HepG2 (cell line): Measurements from ENCODE around the gene NACAD. TPM values are rescaled to one million over a fixed set of nuclear protein-coding genes. Genes with fewer than 3 reads are reported as not detected.

Experiments used
- ATAC-seq: fragments of 200-7000 bp; cut with Tn5 transposase; 3 replicates; pipeline ENCODE4 v1.9.1; 2020; ENCODE audit warnings: mild to moderate bottlenecking, moderate library complexity
- BruUV-seq: library from RNA; stranded (reverse); fragments of 400-500 nt; replicated peaks from 2 replicates; lab custom pipeline; 2021; lab: Mats Ljungman, UMichigan
- CTCF ChIA-PET: fragments of 300-600 bp; formaldehyde crosslinking; extraction: SDS; loops from one replicate; lab custom pipeline; 2021; ENCODE audit warnings: low total read pairs, inconsistent platforms, low intra/inter-chr PET ratio; lab: Yijun Ruan, JAX
- POLR2A ChIA-PET: fragments of 350-600 bp; sonication (Branson Sonifier 250); formaldehyde crosslinking; loops from one replicate; lab custom pipeline; 2020; ENCODE audit warnings: antibody characterized with exemption, inconsistent platforms; lab: Yijun Ruan, JAX
- DNase-seq: peaks from one replicate; pipeline ENCODE4 v3.0.0-alpha.2; 2015; ENCODE audit warnings: low spot score
- FAIRE-seq: peaks from 3 replicates; lab custom pipeline; 2011; peaks lifted over from hg19 to GRCh38; lab: Jason Lieb, UNC
- H2AFZ ChIP-seq: one replicate; pipeline ENCODE4 v1.6.1; 2011; ENCODE audit warnings: low read length, inconsistent platforms
- H3K27ac ChIP-seq: fragments of 300-600 bp; 3 replicates; pipeline ENCODE4 v1.8.0; 2011; ENCODE audit warnings: mixed run types, mild to moderate bottlenecking, mixed read lengths, low read length, inconsistent platforms; ENCODE audit not compliant: insufficient read depth; ENCODE audit errors: extremely low read length
- H3K27me3 ChIP-seq, 2 experiments: fragments of 200-600 bp in 1 of 2; 2 replicates in 1 of 2; 3 replicates in 1 of 2; pipeline versions ENCODE4 v1.6.0 to v1.8.0; 2011; ENCODE audit warnings: low read length in 2 of 2, mild to moderate bottlenecking in 2 of 2, moderate library complexity in 2 of 2, inconsistent platforms in 1 of 2; ENCODE audit not compliant: insufficient read depth in 2 of 2, control insufficient read depth in 1 of 2
- H3K36me3 ChIP-seq, 2 experiments: fragments of 200-600 bp in 1 of 2; replicated peaks in 1 of 2; 2 replicates in 1 of 2; 3 replicates in 1 of 2; pipeline versions ENCODE4 v1.5.1 to v1.8.0; 2011; ENCODE audit warnings: low read length in 2 of 2, inconsistent platforms in 1 of 2; ENCODE audit not compliant: insufficient read depth in 2 of 2, control insufficient read depth in 1 of 2
- H3K4me1 ChIP-seq: 2 replicates; pipeline ENCODE4 v1.5.1; 2012; ENCODE audit warnings: low read length, inconsistent platforms; ENCODE audit not compliant: insufficient read depth
- H3K4me2 ChIP-seq: 2 replicates; pipeline ENCODE4 v1.6.0; 2011; ENCODE audit warnings: low read depth, low read length, inconsistent platforms
- H3K4me3 ChIP-seq, 3 experiments: fragments of 200-600 bp in 1 of 3; sonication (generic), shearing (Covaris generic) in 1 of 3; replicated peaks in 1 of 3; 2 replicates each; pipeline ENCODE4 v1.5.1; 2011 to 2016; ENCODE audit warnings: low read length in 3 of 3, inconsistent platforms in 2 of 3, low read depth in 2 of 3, mild to moderate bottlenecking in 2 of 3, control low read depth in 1 of 3, mixed read lengths in 1 of 3; ENCODE audit not compliant: insufficient read depth in 1 of 3
- H3K79me2 ChIP-seq: one replicate; pipeline ENCODE4 v1.6.1; 2011; ENCODE audit warnings: low read length, inconsistent platforms; ENCODE audit not compliant: insufficient read depth
- H3K9ac ChIP-seq: 2 replicates; pipeline ENCODE4 v1.6.0; 2011; ENCODE audit warnings: mild to moderate bottlenecking, low read depth, low read length, inconsistent platforms; ENCODE audit not compliant: insufficient read depth
- H3K9me3 ChIP-seq: 2 replicates; pipeline ENCODE4 v1.5.1; 2012; ENCODE audit warnings: mild to moderate bottlenecking, low read length
- H4K20me1 ChIP-seq: 2 replicates; pipeline ENCODE4 v1.6.0; 2011; ENCODE audit warnings: inconsistent platforms, mild to moderate bottlenecking, low read length, moderate library complexity; ENCODE audit not compliant: insufficient read depth
- FOXA3 ChIP-seq: IDR thresholded peaks from 2 replicates; pipeline ENCODE4 v1.6.1; 2016; ENCODE audit warnings: missing genetic modification reagents, missing compliant biosample characterization
- KAT8 ChIP-seq: IDR thresholded peaks from 2 replicates; pipeline ENCODE4 v1.6.1; 2016; ENCODE audit warnings: missing genetic modification reagents, missing compliant biosample characterization
- MAF1 ChIP-seq: sonication (generic); formaldehyde crosslinking; IDR thresholded peaks from 2 replicates; pipeline ENCODE4 v1.5.0; 2020; ENCODE audit warnings: missing genetic modification reagents, borderline replicate concordance
- MIER3 ChIP-seq: IDR thresholded peaks from 2 replicates; pipeline ENCODE4 v1.6.1; 2016; ENCODE audit warnings: missing compliant biosample characterization, borderline replicate concordance
- MTF2 ChIP-seq: sonication (generic); formaldehyde crosslinking; IDR thresholded peaks from 2 replicates; pipeline ENCODE4 v1.5.0; 2020; ENCODE audit warnings: missing genetic modification reagents, borderline replicate concordance
- NFIB ChIP-seq: sonication (generic); formaldehyde crosslinking; IDR thresholded peaks from 2 replicates; pipeline ENCODE4 v1.9.0; 2021; ENCODE audit warnings: missing genetic modification reagents, mild to moderate bottlenecking, borderline replicate concordance
- PITX1 ChIP-seq: sonication (generic); formaldehyde crosslinking; IDR thresholded peaks from 2 replicates; pipeline ENCODE4 v1.5.1; 2020; ENCODE audit warnings: mild to moderate bottlenecking, missing genetic modification reagents
- SAP130 ChIP-seq: IDR thresholded peaks from 2 replicates; pipeline ENCODE4 v1.6.1; 2016; ENCODE audit warnings: low read depth
- ZSCAN12 ChIP-seq: sonication (generic); formaldehyde crosslinking; IDR thresholded peaks from 2 replicates; pipeline ENCODE4 v1.9.0; 2021; ENCODE audit warnings: mild to moderate bottlenecking, missing genetic modification reagents
- WGBS: methylation state at CpG from one replicate; pipeline ENCODE4 v1.1.6; 2017; ENCODE audit warnings: low lambda C conversion rate; 5-methylcytosine and 5-hydroxymethylcytosine counted together
- in situ Hi-C: cut with HindIII; loops from 2 replicates; pipeline ENCODE4 v1.10.0; 2017; ENCODE audit warnings: low pct_unique_long_range_greater_than_20kb; ENCODE audit not compliant: extremely low pct_ligation_motif_present
- intact Hi-C: fragments of 100-400 bp; cut with micrococcal nuclease; formaldehyde crosslinking; loops from one replicate; pipeline ENCODE4 v1.10.0; 2022; ENCODE audit not compliant: unreplicated experiment
- polyA plus RNA-seq, 8 experiments: library from polyadenylated mRNA; depleted of rRNA in 3 of 8; stranded (reverse) in 7 of 8; unstranded in 1 of 8; fragments of >200 nt; fragmentation: Illumina TruSeq in 4 of 8; extraction: Trizol in 4 of 8; gene quantifications; 2 replicates each; pipeline versions ENCODE4 v1.2.1 to v1.2.3, GENCODE V29; 2011 to 2016; ENCODE audit warnings: low read depth in 4 of 8, missing spikeins in 1 of 8, mixed read lengths in 1 of 8; ENCODE audit not compliant: insufficient read depth in 1 of 8
- total RNA-seq, 5 experiments: library from RNA; depleted of rRNA; stranded (reverse); fragments of >200 nt; fragmentation: Illumina TruSeq; extraction: Trizol; gene quantifications; 2 replicates each; pipeline ENCODE4 v1.2.3, GENCODE V29; 2016; ENCODE audit warnings: low read depth in 1 of 5
- TF ChIP-seq, protein P1 (sequence below): sonication (generic); formaldehyde crosslinking; conservative IDR thresholded peaks from 2 replicates; pipeline ENCODE4 v1.8.1; 2023; ENCODE audit warnings: missing genetic modification reagents
- TF ChIP-seq, protein P2 (sequence below): sonication (generic); formaldehyde crosslinking; IDR thresholded peaks from 2 replicates; pipeline ENCODE4 v1.4.0; 2020; ENCODE audit warnings: missing genetic modification reagents
- TF ChIP-seq, protein P3 (sequence below): sonication (generic); formaldehyde crosslinking; IDR thresholded peaks from 2 replicates; pipeline ENCODE4 v1.4.0; 2020; ENCODE audit warnings: mild to moderate bottlenecking, low read depth, missing genetic modification reagents
- TF ChIP-seq, protein P4 (sequence below): sonication (generic); formaldehyde crosslinking; IDR thresholded peaks from 2 replicates; pipeline ENCODE4 v1.5.0; 2020; ENCODE audit warnings: mild to moderate bottlenecking, missing genetic modification reagents

Gene NACAD
- total and polyA plus RNA-seq, 2 of the 13 experiments (the other 11 are each of a cell fraction or from before 2014, with no cell fraction given), result 0.04 TPM; not detected in 1

DNA sequence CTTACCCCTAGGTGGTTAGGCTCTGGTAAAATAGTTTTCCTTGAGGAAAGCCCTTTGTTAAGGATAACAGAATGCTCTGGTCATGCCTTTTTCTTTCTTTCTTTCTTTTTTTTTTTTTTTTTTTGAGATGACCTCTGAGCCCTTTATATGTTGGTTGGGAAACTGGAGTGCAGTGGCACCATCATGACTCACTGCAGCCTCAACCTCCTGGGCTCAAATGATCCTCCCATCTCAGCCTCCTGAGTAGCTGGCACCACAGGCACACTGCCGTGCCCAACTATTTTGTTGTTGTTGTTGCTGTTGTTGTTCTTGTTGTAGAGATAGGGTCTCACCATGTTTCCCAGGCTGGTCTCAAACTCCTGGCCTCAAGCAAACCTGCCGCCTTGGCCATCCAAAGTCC lies 27.4 kb downstream of the NACAD start:
- ATAC-seq (no peak), FAIRE-seq (no peak)
- 96% methylated on average over 2 of the region's 2 CpGs for WGBS

DNA sequence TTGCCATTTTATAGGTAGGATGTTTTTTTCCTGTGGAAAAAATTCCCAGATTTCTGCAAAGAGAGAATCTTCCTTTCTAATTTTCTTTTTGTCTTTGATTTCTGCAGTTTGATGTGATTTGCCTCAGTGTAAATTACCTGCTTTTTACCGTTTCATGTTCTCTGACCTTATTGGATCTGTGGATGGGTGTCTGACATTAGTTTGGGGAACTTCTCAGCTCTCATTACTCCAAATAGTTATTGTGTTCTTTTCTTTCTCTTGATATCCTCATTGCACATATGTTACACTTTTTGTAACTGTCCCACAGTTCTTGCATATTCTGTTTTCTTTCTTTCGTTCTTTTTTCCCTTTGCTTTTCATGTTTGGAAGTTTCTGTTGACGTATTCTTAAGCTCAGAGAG lies 28.5 kb downstream of the NACAD start:
- Histone ChIP-seq H2AFZ (no peak overlapping the region), H3K36me3 (peaks cover 0 to 14% of the 10 kb centered on the region in 2 experiments; a peak in 3 of 5 replicates), H3K9me3 (no peaks in the 10 kb centered on the region), H4K20me1 (no peaks in the 10 kb centered on the region), H3K79me2 (no peaks in the 10 kb centered on the region), H3K4me1 (no peaks in the 10 kb centered on the region), H3K9ac (no peak overlapping the region), H3K4me2 (no peak overlapping the region), H3K27ac (no peak overlapping the region), H3K4me3 (no peak overlapping the region), H3K27me3 (no peaks in the 10 kb centered on the region)
- DNase-seq (no peak), FAIRE-seq (no peak), ATAC-seq (no peak)
- no TSS peak for BruUV-seq
- ChIA-PET CTCF (no interaction called here), POLR2A (no interaction called here)
- 94% methylated on average over 3 of the region's 3 CpGs for WGBS
- in situ Hi-C loops, result no loop called here
- intact Hi-C loops, result no loop called here
- TF ChIP-seq FOXA3 (CRISPR knock-in tag) (no peak), KAT8 (CRISPR knock-in tag) (no peak), ZSCAN12 (CRISPR knock-in tag) (no peak), MTF2 (CRISPR knock-in tag) (no peak), NFIB (CRISPR knock-in tag) (no peak), SAP130 (CRISPR knock-in tag) (no peak)
- TF ChIP-seq, protein P1, sequence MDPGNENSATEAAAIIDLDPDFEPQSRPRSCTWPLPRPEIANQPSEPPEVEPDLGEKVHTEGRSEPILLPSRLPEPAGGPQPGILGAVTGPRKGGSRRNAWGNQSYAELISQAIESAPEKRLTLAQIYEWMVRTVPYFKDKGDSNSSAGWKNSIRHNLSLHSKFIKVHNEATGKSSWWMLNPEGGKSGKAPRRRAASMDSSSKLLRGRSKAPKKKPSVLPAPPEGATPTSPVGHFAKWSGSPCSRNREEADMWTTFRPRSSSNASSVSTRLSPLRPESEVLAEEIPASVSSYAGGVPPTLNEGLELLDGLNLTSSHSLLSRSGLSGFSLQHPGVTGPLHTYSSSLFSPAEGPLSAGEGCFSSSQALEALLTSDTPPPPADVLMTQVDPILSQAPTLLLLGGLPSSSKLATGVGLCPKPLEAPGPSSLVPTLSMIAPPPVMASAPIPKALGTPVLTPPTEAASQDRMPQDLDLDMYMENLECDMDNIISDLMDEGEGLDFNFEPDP (CRISPR knock-in tag), result no peak
- TF ChIP-seq, protein P2, sequence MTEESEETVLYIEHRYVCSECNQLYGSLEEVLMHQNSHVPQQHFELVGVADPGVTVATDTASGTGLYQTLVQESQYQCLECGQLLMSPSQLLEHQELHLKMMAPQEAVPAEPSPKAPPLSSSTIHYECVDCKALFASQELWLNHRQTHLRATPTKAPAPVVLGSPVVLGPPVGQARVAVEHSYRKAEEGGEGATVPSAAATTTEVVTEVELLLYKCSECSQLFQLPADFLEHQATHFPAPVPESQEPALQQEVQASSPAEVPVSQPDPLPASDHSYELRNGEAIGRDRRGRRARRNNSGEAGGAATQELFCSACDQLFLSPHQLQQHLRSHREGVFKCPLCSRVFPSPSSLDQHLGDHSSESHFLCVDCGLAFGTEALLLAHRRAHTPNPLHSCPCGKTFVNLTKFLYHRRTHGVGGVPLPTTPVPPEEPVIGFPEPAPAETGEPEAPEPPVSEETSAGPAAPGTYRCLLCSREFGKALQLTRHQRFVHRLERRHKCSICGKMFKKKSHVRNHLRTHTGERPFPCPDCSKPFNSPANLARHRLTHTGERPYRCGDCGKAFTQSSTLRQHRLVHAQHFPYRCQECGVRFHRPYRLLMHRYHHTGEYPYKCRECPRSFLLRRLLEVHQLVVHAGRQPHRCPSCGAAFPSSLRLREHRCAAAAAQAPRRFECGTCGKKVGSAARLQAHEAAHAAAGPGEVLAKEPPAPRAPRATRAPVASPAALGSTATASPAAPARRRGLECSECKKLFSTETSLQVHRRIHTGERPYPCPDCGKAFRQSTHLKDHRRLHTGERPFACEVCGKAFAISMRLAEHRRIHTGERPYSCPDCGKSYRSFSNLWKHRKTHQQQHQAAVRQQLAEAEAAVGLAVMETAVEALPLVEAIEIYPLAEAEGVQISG (CRISPR knock-in tag), result no peak
- TF ChIP-seq, protein P3, sequence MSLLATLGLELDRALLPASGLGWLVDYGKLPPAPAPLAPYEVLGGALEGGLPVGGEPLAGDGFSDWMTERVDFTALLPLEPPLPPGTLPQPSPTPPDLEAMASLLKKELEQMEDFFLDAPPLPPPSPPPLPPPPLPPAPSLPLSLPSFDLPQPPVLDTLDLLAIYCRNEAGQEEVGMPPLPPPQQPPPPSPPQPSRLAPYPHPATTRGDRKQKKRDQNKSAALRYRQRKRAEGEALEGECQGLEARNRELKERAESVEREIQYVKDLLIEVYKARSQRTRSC, result no peak

More for the DNA sequence above, 27.4 kb downstream of the NACAD start:
- Histone ChIP-seq H3K9ac (no peak overlapping the region), H4K20me1 (no peaks in the 10 kb centered on the region), H3K4me1 (no peaks in the 10 kb centered on the region), H2AFZ (no peak overlapping the region), H3K4me3 (no peak overlapping the region), H3K79me2 (no peaks in the 10 kb centered on the region), H3K27ac (no peak overlapping the region)
- BruUV-seq, result no TSS peak
- DNase-seq, result no peak
- ChIA-PET CTCF (no interaction called here), POLR2A (no interaction called here)
- intact Hi-C loops, result no loop called here
- TF ChIP-seq MIER3 (CRISPR knock-in tag), result no peak
- TF ChIP-seq, protein P4, sequence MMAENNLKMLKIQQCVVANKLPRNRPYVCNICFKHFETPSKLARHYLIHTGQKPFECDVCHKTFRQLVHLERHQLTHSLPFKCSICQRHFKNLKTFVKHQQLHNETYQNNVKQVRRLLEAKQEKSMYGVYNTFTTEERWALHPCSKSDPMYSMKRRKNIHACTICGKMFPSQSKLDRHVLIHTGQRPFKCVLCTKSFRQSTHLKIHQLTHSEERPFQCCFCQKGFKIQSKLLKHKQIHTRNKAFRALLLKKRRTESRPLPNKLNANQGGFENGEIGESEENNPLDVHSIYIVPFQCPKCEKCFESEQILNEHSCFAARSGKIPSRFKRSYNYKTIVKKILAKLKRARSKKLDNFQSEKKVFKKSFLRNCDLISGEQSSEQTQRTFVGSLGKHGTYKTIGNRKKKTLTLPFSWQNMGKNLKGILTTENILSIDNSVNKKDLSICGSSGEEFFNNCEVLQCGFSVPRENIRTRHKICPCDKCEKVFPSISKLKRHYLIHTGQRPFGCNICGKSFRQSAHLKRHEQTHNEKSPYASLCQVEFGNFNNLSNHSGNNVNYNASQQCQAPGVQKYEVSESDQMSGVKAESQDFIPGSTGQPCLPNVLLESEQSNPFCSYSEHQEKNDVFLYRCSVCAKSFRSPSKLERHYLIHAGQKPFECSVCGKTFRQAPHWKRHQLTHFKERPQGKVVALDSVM, result peak; percentile 54; the same call in 1 of the 2 replicates
- no peak for TF ChIP-seq PITX1 (CRISPR knock-in tag)
- no peak for TF ChIP-seq MAF1 (CRISPR knock-in tag)
- TF ChIP-seq, all 625 proteins: peak for 1
- in situ Hi-C loops, result no loop called here
- Histone ChIP-seq H3K9me3 (no peaks in the 10 kb centered on the region), H3K27me3 (no peaks in the 10 kb centered on the region), H3K36me3 (peaks cover 0 to 14% of the 10 kb centered on the region in 2 experiments; a peak in 4 of 5 replicates), H3K4me2 (no peak overlapping the region)
